HG03139 (cell line): ENCODE data around the gene CDK14.

Source experiments
- ATAC-seq: cut with Tn5 transposase; IDR thresholded peaks from one replicate; pipeline ENCODE4 v1.9.1; 2021; ENCODE audit not compliant: unreplicated experiment

Gene CDK14

DNA sequence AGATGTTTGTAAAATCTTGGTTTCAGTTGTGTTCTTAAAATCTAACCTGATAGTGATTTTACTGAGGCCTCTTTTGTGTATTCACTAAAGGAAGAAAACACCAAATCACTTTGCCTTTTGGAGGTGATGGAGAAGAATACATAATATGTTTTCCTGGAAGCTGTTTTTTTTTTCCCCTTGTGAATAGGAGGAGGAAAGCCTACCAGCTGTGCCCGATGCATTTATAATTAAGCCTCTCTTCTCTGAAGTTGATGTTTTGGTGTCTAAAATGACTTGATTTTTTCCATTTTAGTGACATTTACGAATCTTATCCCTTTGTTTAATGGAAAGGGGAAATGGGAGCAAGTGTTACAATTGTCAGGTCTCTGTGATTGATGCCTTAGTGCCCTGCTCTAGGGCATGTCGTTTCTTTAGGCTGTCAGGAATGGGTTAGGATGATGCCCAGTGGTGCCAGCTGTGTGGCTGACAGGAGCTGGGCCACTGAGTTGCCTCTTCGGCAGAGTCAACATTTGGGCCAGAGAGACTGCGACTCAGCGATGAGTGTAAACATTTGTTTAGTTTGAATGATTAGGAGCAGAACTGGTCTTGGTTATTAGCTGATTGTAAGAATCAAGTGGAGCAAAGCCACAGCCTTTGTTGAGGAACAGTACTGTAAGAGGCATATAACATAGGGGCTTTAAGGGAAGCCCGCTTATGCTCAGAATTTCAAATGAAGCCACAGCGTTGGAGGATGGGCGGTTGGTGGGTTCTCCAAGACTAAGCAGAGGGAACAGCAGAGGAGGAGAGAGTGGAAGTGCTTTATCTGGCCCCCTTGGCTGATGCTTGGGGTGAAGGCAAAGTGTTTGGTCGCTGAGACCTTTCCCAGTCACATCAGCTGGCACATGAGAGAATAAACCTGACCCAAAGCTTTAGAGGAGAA lies 81.6 kb downstream of the CDK14 start:
- no peak for ATAC-seq

DNA sequence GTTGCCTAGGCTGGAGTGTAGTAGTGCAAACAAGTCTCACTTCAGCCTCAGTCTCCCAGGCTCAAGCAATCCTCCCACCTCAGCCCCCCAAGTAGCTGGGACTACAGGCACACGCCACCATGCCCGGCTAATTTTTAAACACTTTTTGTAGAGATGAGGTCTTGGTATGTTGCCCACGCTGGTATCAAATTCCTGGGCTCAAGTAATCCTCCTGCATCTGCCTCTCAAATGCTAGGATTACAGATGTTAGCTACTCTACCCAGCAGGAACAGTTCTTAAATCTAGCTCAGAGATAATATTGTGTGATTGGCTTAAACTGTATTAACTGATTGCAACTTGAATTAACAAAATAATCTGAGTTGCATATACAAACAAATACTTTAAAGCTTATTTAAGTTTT lies 82.9 kb downstream of the CDK14 start:
- no peak for ATAC-seq

DNA sequence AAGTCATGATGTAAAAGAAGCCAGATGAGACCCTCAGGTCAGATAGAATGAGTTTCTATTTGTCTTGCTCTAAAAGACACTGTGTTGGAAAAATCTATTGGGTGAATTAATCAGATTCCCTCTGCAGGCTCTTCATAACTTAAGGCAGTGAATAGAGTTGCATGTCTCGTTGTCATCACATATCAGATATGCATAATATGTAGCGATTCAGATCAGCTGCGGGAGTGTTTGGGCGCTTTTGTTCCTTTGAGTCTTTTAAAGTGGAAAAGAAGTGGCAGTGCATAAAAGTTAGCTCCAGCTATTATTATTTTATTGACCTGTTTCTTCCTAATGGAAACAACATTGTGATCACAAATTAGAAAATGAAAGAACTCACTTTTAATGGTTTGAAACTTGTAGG lies 84.4 kb downstream of the CDK14 start:
- no peak for ATAC-seq

DNA sequence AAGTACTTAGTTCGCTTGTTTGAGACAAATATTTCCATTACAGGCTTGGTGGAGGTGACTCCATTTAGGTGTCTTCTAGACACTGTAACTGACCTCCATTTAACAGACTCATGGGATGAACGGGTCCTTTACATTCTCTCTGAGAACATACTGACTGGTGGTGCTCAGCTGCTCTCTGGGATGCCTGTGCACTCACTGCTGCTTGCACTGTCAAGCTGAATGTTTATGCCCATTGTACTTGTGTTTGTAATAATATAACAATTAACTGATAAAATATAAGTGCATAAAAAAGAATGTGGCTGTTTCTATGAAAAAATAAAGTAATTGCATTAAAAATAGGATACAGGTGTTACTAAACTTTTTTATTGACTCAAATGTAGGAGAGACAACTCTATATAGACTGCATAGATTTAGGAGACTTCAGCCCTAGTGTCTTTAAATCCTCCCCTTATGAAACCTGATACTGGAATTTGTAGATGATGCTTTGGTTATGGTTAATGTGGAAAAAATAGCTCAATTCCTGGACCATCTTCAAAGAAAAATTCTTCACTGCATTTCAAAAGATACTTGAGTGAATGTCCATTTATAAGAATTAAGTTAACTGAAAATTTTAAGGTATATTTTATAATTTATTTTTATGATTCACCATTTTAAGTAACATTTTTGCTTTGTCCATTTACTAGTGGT lies 85.4 kb downstream of the CDK14 start:
- ATAC-seq, result no peak

DNA sequence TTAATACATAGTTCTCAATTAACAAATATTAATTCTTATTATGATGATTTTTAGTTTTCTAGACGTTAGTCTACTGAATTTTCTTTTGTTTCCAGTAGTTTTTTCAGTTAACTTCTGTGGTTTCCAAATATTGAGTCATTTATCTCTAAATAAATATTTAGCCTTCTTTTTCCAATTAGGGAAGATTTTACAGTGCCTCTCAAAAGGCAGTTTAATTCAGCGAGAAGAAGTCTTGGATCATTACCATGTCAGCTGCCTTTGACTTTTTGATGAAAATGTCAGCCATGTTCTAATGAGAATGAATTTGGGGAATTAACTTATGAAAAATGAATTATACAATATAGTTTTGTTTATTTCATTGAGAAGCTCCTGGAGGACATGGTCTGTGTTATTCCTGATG lies 90.0 kb downstream of the CDK14 start:
- ATAC-seq, result no peak

DNA sequence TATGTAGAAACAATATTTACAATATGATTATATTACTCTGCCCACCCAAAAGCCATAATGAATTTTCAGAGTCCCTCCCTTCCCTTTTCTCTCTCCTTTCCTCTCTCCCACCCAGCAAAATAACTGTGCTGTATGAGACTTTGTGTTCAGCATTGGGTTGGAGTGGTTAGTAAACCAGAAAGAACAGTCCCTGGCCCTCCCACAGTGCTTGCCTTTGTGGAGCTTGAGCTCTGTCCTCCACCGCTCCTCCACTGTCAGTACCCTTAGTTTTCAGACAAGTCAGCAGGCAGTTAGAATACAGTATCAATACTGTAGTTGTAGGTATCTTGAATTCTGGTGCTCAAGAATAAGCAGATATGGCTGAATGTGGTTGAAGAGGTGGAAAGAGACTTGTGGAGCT lies 92.7 kb downstream of the CDK14 start:
- ATAC-seq, result no peak

DNA sequence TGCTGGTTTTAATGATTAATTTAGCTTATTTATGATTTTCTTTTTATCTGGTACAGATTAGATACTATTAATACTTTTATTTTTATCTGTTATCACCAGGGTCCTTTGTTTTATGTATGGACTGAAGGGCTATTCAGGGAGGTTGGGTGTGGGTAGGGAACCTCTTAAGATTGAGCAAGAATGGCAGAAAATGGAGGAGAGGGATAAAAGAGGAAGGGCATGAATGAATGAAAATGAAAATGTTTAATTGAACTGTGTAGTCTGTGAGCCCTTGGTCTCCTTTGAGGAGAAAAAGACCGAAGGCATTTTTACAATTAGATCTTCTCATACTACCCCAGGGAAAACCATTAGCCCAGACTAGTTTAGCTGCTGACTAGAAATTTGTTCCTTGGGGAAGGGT lies 93.1 kb downstream of the CDK14 start:
- no peak for ATAC-seq

DNA sequence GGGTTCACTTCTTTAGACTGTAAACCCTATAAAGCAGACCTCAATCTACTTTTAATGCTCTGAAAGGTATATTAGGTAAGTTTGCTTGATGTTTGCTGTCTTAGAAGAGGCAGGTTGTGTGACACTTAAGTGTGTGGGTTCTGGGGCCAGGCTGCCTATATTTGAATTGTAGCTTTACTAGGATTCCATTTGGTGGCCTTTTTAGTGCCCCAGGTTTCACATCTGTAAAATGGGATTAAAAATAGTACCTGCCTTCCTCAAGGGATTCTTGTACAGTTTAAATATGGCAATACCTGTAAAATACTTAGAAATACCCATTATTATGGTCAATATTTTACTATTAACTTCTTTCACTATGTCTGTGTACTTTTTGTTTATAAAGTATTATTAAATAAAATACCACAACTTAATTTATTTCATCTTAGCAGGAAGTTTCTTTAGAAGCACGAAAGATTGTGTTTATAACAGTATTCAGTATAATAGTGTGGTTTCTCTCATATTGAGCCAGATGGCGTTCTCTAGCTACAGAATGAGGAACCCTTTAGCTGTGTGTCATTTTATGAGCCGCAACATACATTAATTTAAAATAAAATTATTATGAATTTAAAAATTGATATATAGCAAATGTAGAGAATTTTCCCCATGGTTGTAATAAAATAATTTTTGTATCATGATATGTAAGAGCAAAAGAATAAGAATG lies 94.2 kb downstream of the CDK14 start:
- no peak for ATAC-seq

DNA sequence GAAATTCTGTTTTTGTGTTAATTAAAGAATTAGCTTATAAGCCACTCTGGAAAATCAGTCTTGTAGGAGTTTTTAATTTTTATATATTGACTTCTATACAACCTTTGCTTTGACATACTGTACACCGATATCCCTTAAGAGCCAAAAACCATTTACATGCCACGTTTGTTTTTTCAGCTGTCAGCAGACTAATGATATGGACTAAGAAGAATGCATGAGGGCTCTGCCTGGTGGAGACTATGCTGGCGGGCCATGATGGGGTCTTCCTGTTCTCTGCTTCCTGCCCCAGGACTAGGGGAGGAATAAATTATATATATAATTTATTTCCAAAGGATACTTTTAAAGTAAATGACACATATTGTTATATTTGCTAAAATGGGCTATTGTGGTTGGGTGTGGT lies 96.3 kb downstream of the CDK14 start:
- no peak for ATAC-seq

DNA sequence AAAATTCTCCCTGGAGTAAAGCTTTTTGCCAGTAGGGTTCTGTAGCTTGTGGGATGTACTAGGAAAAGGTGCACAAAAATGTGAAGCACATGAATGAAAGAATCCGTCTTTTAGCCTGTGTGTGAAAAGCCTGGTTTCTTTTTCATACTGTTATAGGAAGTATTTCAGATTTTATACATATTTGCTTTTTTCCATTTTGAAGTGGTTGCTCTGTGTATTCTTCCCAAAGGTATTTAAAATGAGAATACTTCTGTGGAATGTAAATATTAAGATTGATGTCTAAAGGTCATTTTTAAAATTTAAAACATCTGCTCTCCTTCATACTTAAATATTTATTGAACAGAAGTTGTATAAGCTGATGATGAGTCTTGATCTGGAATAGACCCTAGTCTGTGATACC lies 96.8 kb downstream of the CDK14 start:
- ATAC-seq, result no peak

DNA sequence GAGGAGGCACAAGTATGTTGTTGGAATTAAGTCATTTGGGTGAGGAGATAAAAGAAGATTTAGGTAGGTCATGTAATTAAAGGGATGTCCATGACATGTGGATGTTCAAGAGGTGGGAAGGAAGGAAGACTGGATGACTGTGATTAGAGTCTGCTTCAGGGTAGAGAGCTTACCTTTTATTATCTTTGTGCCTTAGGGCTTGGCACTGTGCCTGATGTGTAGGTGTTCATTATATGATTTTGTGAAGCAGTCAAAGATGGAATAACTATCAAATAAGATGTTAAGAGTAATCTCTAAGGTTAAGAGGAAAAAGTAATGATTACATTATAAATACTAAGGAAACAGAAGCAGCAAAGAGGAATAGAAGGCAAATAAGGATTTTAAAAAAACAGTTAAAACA lies 97.8 kb downstream of the CDK14 start:
- ATAC-seq, result no peak

DNA sequence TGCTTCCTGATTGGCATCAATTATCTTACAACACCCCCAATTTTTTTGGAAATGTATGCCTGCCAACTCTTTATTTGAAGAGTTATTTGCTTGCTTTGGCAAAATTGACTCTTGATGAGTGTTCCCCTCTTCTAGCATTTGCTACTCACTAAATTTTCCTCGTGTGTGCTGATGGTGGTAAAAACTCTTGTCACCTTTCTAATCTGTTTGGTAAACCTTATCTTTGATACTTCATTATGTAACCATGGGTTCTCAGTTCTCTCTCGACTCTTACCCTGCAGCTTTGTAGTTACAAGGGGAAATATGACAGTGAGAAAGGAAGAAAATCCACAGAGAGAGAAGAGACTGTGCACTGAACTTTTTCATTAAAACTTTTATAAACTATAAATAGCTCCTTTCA lies 102.5 kb downstream of the CDK14 start:
- no peak for ATAC-seq

DNA sequence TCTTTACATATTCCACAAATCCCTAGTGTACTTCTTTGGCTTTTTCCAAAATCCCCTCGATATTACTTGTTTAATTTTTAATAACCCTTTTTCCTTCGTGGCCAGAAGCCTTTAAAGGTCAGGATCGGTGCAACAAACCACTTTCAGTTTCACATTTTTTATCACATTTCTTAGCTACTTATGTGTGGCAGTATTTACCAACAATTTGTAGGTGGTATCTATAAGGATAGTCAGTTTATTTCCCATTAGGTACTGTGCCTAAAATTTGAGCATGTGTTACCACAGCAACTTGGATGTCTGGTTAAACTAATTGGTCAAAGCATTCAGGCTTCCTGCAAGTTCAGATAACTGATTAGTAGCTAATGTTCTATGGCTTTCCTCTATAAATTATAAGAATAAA lies 104.9 kb downstream of the CDK14 start:
- ATAC-seq, result no peak

DNA sequence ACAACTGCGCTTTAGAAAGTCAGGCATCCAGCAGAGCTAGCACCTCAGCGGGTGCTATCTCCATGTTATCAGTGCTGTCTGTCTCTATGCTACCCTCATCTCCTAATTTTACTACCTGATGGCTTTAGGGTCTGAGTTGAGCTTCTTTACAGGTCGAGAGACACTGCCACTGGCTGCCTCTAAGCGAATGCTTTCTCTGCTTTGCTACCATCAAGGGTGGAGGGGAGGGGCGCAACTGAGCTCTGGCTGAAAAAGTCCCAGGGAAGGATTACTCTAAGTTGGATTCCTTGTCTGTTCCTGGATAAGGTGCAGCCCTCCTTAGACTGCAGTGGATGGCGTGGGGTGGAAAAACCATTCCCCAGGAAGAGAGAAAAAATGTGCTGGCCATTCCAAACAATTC lies 105.7 kb downstream of the CDK14 start:
- ATAC-seq, result no peak

DNA sequence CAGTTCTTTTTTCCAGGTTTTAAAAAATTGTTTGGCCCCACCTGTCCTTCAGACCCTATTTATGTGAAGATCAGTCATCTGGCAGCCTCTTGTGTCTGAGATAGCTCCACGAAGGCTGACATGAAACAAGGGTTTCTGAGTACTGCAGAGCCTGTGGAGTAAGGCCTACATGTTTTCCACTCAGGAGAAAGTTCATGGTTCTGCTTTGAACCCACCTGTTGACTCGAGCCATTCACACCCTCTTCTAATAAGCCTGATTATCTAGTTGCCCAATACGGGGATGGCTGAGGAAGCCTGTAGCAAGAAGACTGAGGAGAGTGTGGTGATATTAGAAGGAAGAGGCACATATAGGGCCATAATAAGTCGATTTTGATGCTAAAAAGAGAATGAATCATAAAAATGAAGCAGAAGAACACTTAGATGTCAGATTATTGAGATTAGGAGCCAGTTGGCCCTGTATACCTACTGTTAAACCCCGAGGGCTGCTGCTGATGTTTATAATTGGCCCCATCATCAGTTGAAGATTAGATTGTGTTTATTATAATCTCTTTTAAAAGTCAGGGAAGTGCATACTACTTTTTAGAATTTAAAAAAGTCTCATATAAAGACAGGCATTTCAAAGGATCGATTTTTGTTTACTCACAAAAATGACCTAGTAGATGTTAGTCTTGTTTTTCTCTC lies 109.4 kb downstream of the CDK14 start:
- no peak for ATAC-seq

DNA sequence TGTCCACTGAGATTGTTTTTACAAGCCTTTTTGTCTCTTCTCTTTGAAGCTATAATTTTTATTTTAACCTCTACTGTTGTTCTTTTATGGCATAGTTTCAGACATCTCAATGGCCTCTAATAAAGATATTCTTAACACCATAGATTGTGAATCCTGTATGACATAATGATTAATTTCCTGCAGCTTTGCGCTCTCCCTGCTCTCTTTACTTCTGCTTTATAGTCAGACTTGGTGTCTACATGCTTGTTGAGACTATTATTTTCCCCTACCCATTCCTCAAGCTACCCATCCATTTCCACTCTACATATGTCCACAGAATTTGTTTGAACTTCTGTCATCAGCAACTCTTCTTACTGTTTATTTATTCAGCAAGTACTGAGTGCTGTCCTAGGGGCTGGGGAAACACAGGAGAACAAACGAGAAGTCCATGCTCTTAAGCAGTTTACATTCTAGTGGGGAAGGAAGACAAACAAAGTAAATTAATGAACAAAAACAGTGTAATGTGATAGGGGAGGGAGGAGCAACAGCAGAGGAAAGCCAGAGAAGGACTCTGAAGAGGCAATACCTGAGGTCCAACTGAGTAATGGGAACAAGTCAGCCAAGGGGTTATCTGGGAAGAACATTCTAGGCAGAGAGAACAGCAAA lies 110.1 kb downstream of the CDK14 start:
- no peak for ATAC-seq

DNA sequence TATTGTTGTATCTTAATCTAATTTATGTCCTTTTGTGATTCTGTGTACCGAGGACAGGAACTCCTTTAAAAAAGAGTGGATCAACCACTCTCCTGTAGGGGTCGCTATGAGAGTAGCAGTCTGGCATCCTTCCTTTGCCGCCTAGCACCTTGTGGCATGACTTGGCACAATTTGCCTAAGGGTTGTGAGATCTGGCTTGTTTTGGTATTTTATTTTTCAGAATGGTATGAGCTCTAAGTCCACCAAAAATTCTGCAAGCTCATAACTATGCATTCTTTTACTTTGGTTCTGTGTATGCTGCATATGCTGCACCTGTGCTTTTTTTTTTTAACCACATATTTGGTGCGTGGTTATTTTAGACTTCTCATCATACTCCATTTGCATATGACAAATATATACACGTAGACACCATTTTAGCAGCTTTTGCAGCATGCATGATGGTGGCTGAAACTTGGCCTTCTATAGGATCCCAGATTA lies 112.8 kb downstream of the CDK14 start:
- peak; percentile 56 for ATAC-seq

DNA sequence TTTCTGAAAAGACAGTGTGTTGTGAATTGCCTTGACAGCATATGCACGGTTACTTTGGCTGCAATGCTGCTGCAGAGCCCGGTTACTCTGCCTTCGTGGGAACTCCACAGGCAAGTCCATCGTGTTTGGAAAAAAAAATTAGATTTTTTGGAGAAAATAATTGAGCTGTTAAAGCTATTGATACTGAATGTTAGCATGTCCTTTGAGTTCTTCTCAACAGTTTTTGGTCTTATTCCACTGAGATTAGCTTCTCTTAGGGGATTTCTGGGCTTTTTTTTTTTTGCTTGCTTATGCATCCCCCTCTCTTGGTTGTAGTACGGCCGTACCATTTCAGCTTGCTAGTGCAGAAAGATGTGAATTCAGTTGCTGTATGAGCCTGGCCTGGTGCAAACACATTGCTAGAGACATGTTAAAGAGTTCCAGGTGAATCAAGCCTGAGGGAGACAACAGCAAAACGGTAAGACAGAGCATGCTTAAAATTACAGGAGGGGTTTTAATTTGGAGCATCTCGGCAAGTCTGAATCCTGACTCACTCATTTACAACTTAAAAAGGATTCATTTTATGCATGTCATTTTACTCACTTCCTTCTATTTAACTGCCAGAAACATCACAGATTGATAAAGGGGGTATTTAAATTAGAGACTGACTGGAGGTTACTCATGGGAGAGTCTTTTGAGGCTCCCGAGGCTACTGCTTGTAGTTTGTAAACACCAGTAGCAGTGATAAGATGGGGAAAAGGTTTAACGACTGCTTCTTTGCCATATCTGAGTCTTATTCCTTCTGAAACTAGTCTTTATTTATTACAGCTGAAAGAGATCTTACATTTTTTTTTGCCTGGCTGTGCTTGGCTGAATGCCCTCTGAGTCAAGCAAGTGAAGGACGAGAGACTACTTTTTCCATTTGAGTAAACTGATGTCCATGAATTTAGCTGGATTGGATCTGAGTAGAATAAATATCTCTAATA lies 113.7 kb downstream of the CDK14 start:
- peak; percentile 38 for ATAC-seq

DNA sequence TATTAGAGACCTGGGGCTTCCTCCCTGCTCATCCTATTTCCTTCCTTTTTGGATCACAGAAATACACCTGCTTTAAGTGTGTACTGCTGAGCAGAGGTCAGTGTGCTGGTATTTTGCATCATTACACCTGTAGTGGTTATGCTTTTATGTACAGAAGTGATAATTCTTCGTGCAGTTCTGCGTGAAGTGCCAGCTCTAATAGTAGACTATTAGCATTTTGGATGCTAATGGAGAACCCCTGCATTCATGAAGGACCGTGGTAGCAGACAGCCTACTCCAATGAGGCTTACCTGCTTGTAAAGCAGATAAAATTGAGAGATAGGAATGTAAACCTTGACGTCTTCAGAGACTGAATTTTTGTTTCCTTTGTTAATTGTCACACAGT lies 114.3 kb downstream of the CDK14 start:
- ATAC-seq, result no peak

DNA sequence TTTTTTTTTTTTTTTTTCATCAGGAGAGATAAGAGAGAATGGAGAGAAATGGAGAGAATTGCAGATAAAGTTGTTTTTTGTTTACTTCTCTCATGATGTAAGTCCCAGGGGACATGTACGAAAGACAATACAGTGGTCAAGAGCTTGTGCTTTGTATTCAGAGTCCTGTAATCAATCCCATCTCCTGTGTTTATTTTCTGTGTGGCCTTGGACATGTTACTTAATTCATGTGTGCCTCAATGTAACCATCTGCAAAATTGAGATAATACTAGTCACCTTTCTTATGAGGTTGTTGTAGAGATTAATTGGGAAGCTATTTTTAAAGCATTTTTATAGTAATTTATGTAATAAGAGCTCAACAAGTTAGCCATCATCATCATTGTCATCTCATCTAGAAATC lies 117.5 kb downstream of the CDK14 start:
- ATAC-seq, result no peak
